WTC11 (cell line): Measurements from ENCODE around the gene FASTK. TPM values are rescaled to one million over a fixed set of nuclear protein-coding genes. Genes with fewer than 3 reads are reported as not detected.

ENCODE experiments used
- ATAC-seq: fragments of 200-7000 bp; cut with Tn5 transposase; 2 replicates; pipeline ENCODE4 v1.10.0; 2021; ENCODE audit warnings: mild to moderate bottlenecking, moderate library complexity
- CTCF ChIA-PET: fragments of 300-600 bp; sonication (Branson Sonifier 250); formaldehyde crosslinking; loops from one replicate; lab custom pipeline; 2021; ENCODE audit warnings: antibody characterized with exemption; lab: Charles Lee
- POLR2A ChIA-PET: fragments of 350-600 bp; sonication (Branson Sonifier 250); formaldehyde crosslinking; loops from one replicate; lab custom pipeline; 2021; ENCODE audit warnings: antibody characterized with exemption; lab: Charles Lee
- DNase-seq: peaks from one replicate; pipeline ENCODE4 v3.0.0; 2021; ENCODE audit warnings: low spot score
- H3K27ac Mint-ChIP-seq: 2 replicates; pipeline ENCODE4 v1.8.0; 2021; ENCODE audit warnings: mixed read lengths
- H3K27me3 Mint-ChIP-seq: 2 replicates; pipeline ENCODE4 v1.8.0; 2021; ENCODE audit warnings: low read depth, mild to moderate bottlenecking, moderate library complexity, mixed read lengths
- H3K36me3 Mint-ChIP-seq: 2 replicates; pipeline ENCODE4 v1.8.0; 2021; ENCODE audit warnings: mixed read lengths
- H3K4me1 Mint-ChIP-seq: 2 replicates; pipeline ENCODE4 v1.8.0; 2022; ENCODE audit warnings: mixed read lengths
- H3K4me3 Mint-ChIP-seq: 2 replicates; pipeline ENCODE4 v1.8.0; 2021; ENCODE audit warnings: mild to moderate bottlenecking, moderate library complexity, mixed read lengths
- H3K9me3 Mint-ChIP-seq: 2 replicates; pipeline ENCODE4 v1.8.0; 2021; ENCODE audit warnings: mixed read lengths
- CBFB ChIP-seq: sonication (generic); formaldehyde crosslinking; IDR thresholded peaks from 2 replicates; pipeline ENCODE4 v1.8.1; 2022; ENCODE audit warnings: mild to moderate bottlenecking, low read depth, missing genetic modification reagents
- CREM ChIP-seq: sonication (generic); formaldehyde crosslinking; IDR thresholded peaks from 2 replicates; pipeline ENCODE4 v1.8.1; 2022; ENCODE audit warnings: mild to moderate bottlenecking, missing genetic modification reagents, moderate library complexity
- E2F1 ChIP-seq: sonication (generic); formaldehyde crosslinking; IDR thresholded peaks from 2 replicates; pipeline ENCODE4 v1.8.0; 2022; ENCODE audit warnings: mild to moderate bottlenecking, missing genetic modification reagents
- ETV6 ChIP-seq: sonication (generic); formaldehyde crosslinking; IDR thresholded peaks from 2 replicates; pipeline ENCODE4 v1.8.1; 2022; ENCODE audit warnings: mild to moderate bottlenecking, missing genetic modification reagents
- FOXK1 ChIP-seq: sonication (generic); formaldehyde crosslinking; IDR thresholded peaks from 2 replicates; pipeline ENCODE4 v1.8.0; 2022; ENCODE audit warnings: mild to moderate bottlenecking, moderate library complexity, missing genetic modification reagents
- GTF2I ChIP-seq: fragments of 250-450 bp; sonication (Bioruptor Pico); conservative IDR thresholded peaks from 2 replicates; pipeline ENCODE4 v1.4.0; 2021; ENCODE audit warnings: mild to moderate bottlenecking
- JAZF1 ChIP-seq: fragments of 250-450 bp; sonication (Bioruptor Pico); IDR thresholded peaks from 2 replicates; pipeline ENCODE4 v1.9.0; 2021; ENCODE audit warnings: moderate library complexity, mild to moderate bottlenecking, inconsistent platforms
- MXD4 ChIP-seq: fragments of 250-450 bp; sonication (Bioruptor Pico); IDR thresholded peaks from 2 replicates; pipeline ENCODE4 v1.8.0; 2021; ENCODE audit warnings: mild to moderate bottlenecking, moderate library complexity, borderline replicate concordance
- NFYB ChIP-seq: sonication (generic); formaldehyde crosslinking; conservative IDR thresholded peaks from 2 replicates; pipeline ENCODE4 v1.8.0; 2022; ENCODE audit warnings: low read depth, missing genetic modification reagents
- OVOL2 ChIP-seq: fragments of 250-450 bp; sonication (Bioruptor Pico); IDR thresholded peaks from 2 replicates; pipeline ENCODE4 v1.9.0; 2021; ENCODE audit warnings: mild to moderate bottlenecking, borderline replicate concordance
- PRDM15 ChIP-seq: sonication (generic); formaldehyde crosslinking; IDR thresholded peaks from 2 replicates; pipeline ENCODE4 v1.8.0; 2022; ENCODE audit warnings: missing genetic modification reagents
- SOX15 ChIP-seq: fragments of 250-450 bp; sonication (Bioruptor Pico); IDR thresholded peaks from 2 replicates; pipeline ENCODE4 v1.9.0; 2021; ENCODE audit warnings: mild to moderate bottlenecking
- SP1 ChIP-seq: sonication (generic); formaldehyde crosslinking; conservative IDR thresholded peaks from 2 replicates; pipeline ENCODE4 v1.8.1; 2022; ENCODE audit warnings: missing genetic modification reagents
- ZMAT4 ChIP-seq: fragments of 250-450 bp; sonication (Bioruptor Pico); IDR thresholded peaks from 2 replicates; pipeline ENCODE4 v1.9.0; 2021; ENCODE audit warnings: mild to moderate bottlenecking
- ZNF138 ChIP-seq: sonication (generic); formaldehyde crosslinking; conservative IDR thresholded peaks from 2 replicates; pipeline ENCODE4 v1.8.1; 2022; ENCODE audit warnings: mild to moderate bottlenecking, moderate library complexity, missing genetic modification reagents
- ZNF219 ChIP-seq: sonication (generic); formaldehyde crosslinking; IDR thresholded peaks from 2 replicates; pipeline ENCODE4 v1.8.0; 2023; ENCODE audit warnings: missing genetic modification reagents, mild to moderate bottlenecking, borderline replicate concordance
- ZNF263 ChIP-seq: sonication (generic); formaldehyde crosslinking; IDR thresholded peaks from 2 replicates; pipeline ENCODE4 v1.8.1; 2022; ENCODE audit warnings: low read depth, mild to moderate bottlenecking, moderate library complexity, missing genetic modification reagents
- ZNF396 ChIP-seq: fragments of 250-450 bp; sonication (Bioruptor Pico); IDR thresholded peaks from 2 replicates; pipeline ENCODE4 v1.8.0; 2021; ENCODE audit warnings: mild to moderate bottlenecking, moderate library complexity, borderline replicate concordance
- total RNA-seq: library from RNA; stranded (reverse); gene quantifications from 3 replicates; pipeline ENCODE4 v1.2.3, GENCODE V29; 2021
- TF ChIP-seq, protein P1 (sequence below): sonication (generic); formaldehyde crosslinking; IDR thresholded peaks from 2 replicates; pipeline ENCODE4 v1.8.1; 2023; ENCODE audit warnings: mild to moderate bottlenecking, missing genetic modification reagents, moderate library complexity
- TF ChIP-seq, protein P2 (sequence below): sonication (generic); formaldehyde crosslinking; IDR thresholded peaks from 2 replicates; pipeline ENCODE4 v1.8.1; 2023; ENCODE audit warnings: mild to moderate bottlenecking, missing genetic modification reagents, moderate library complexity
- TF ChIP-seq, protein P3 (sequence below): fragments of 250-450 bp; sonication (Bioruptor Pico); IDR thresholded peaks from 2 replicates; pipeline ENCODE4 v1.9.0; 2021; ENCODE audit warnings: mild to moderate bottlenecking

The FASTK gene
- total RNA-seq, 1 experiment from 2014 or later, result 70.2 TPM

GRCh38 chr7:151045967-151046366 is 34.6 kb downstream of the FASTK start:
- Mint-ChIP-seq H3K27ac (no peak overlapping the region), H3K36me3 (no peaks in the 10 kb centered on the region), H3K4me1 (no peaks in the 10 kb centered on the region)
- ATAC-seq (no peak), DNase-seq (no peak)
- no peak for TF ChIP-seq ZNF219 (CRISPR knock-in tag)
- no peak for TF ChIP-seq ZNF263 (CRISPR knock-in tag)
- TF ChIP-seq, protein P1, sequence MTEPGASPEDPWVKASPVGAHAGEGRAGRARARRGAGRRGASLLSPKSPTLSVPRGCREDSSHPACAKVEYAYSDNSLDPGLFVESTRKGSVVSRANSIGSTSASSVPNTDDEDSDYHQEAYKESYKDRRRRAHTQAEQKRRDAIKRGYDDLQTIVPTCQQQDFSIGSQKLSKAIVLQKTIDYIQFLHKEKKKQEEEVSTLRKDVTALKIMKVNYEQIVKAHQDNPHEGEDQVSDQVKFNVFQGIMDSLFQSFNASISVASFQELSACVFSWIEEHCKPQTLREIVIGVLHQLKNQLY (CRISPR knock-in tag), result no peak
- no peak for TF ChIP-seq ETV6
- TF ChIP-seq GTF2I (CRISPR knock-in tag), result no peak
- TF ChIP-seq, protein P2, sequence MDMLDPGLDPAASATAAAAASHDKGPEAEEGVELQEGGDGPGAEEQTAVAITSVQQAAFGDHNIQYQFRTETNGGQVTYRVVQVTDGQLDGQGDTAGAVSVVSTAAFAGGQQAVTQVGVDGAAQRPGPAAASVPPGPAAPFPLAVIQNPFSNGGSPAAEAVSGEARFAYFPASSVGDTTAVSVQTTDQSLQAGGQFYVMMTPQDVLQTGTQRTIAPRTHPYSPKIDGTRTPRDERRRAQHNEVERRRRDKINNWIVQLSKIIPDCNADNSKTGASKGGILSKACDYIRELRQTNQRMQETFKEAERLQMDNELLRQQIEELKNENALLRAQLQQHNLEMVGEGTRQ (CRISPR knock-in tag), result no peak
- TF ChIP-seq OVOL2, result no peak
- TF ChIP-seq CBFB (CRISPR knock-in tag), result no peak
- TF ChIP-seq ZNF396 (CRISPR knock-in tag), result no peak
- TF ChIP-seq, protein P3, sequence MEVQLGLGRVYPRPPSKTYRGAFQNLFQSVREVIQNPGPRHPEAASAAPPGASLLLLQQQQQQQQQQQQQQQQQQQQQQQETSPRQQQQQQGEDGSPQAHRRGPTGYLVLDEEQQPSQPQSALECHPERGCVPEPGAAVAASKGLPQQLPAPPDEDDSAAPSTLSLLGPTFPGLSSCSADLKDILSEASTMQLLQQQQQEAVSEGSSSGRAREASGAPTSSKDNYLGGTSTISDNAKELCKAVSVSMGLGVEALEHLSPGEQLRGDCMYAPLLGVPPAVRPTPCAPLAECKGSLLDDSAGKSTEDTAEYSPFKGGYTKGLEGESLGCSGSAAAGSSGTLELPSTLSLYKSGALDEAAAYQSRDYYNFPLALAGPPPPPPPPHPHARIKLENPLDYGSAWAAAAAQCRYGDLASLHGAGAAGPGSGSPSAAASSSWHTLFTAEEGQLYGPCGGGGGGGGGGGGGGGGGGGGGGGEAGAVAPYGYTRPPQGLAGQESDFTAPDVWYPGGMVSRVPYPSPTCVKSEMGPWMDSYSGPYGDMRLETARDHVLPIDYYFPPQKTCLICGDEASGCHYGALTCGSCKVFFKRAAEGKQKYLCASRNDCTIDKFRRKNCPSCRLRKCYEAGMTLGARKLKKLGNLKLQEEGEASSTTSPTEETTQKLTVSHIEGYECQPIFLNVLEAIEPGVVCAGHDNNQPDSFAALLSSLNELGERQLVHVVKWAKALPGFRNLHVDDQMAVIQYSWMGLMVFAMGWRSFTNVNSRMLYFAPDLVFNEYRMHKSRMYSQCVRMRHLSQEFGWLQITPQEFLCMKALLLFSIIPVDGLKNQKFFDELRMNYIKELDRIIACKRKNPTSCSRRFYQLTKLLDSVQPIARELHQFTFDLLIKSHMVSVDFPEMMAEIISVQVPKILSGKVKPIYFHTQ (CRISPR knock-in tag), result no peak
- TF ChIP-seq NFYB (CRISPR knock-in tag), result no peak
- no peak for TF ChIP-seq FOXK1 (CRISPR knock-in tag)
- TF ChIP-seq CREM (CRISPR knock-in tag), result no peak
- TF ChIP-seq, all 79 proteins: peak for 0
- ChIA-PET POLR2A (no interaction called here), CTCF (interaction anchor here (0.7 to 2.3 kb wide), 2 partner anchors 28 to 81 kb away, joined by 3 to 6 read pairs; no protein-coding TSS in a partner anchor)
- Mint-ChIP-seq H3K9me3 (no peaks in the 10 kb centered on the region), H3K4me3 (no peak overlapping the region), H3K27me3 (peaks cover 19% of the 10 kb centered on the region)

GRCh38 chr7:151045262-151045661 is 35.3 kb downstream of the FASTK start:
- CTCF ChIA-PET, result interaction anchor here (2.3 kb wide), 1 partner anchor 27 kb away, joined by 6 read pairs; no protein-coding TSS in a partner anchor
- H3K27me3 Mint-ChIP-seq, result peaks cover 12% of the 10 kb centered on the region
- POLR2A ChIA-PET, result no interaction called here
- H3K36me3 Mint-ChIP-seq, result no peaks in the 10 kb centered on the region
- H3K9me3 Mint-ChIP-seq, result no peaks in the 10 kb centered on the region
- H3K4me1 Mint-ChIP-seq, result no peaks in the 10 kb centered on the region
- no peak overlapping the region for H3K27ac Mint-ChIP-seq
- TF ChIP-seq ZNF138 (CRISPR knock-in tag) (no peak), PRDM15 (CRISPR knock-in tag) (no peak), E2F1 (CRISPR knock-in tag) (no peak), MXD4 (CRISPR knock-in tag) (no peak), SP1 (no peak), JAZF1 (no peak), ZMAT4 (CRISPR knock-in tag) (no peak), NFYB (CRISPR knock-in tag) (no peak), SOX15 (no peak)
- TF ChIP-seq, protein P2 (CRISPR knock-in tag), result no peak
- no peak overlapping the region for H3K4me3 Mint-ChIP-seq
- DNase-seq (no peak), ATAC-seq (no peak)
